IPS-15b (cell line): Measurements from ENCODE around the gene CPM.

ENCODE experiments used
- H3K27me3 ChIP-seq: one replicate; pipeline ENCODE4 v1.6.1; 2013; ENCODE audit warnings: low read length; ENCODE audit not compliant: control insufficient read depth, insufficient read depth
- H3K36me3 ChIP-seq: one replicate; pipeline ENCODE4 v1.6.1; 2013; ENCODE audit warnings: low read length; ENCODE audit not compliant: control insufficient read depth, insufficient read depth
- H3K4me1 ChIP-seq: one replicate; pipeline ENCODE4 v1.6.1; 2013; ENCODE audit warnings: mild to moderate bottlenecking, low read length; ENCODE audit not compliant: control insufficient read depth, insufficient read depth
- H3K4me3 ChIP-seq: one replicate; pipeline ENCODE4 v1.5.1; 2013; ENCODE audit warnings: low read depth, low read length
- H3K9ac ChIP-seq: one replicate; pipeline ENCODE4 v1.6.1; 2013; ENCODE audit warnings: low read depth, mild to moderate bottlenecking, low read length
- H3K9me3 ChIP-seq: one replicate; pipeline ENCODE4 v1.6.1; 2013; ENCODE audit warnings: mild to moderate bottlenecking, low read length; ENCODE audit not compliant: control insufficient read depth, insufficient read depth

Gene CPM

DNA sequence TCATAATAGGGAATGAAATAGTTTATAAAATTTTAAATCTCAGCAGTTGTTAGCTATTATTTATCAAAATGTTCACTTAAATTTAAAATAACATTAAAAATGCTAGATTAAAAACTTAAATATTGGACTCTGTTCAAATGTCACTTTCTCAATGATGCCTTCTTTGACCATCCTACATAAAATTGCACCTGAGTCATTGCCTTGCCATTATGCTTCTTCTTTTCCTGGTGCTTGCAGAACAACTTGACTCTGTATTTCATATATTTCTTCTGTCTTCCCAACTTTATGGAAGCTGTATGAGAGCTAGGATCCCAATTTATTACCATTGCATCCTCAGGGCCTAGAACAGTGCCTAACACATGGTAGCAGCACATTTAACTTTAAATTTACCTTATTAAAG is 37.3 kb upstream of the CPM start:
- Histone ChIP-seq H3K27me3 (no peaks in the 10 kb centered on the region), H3K9me3 (no peaks in the 10 kb centered on the region), H3K36me3 (no peaks in the 10 kb centered on the region), H3K4me1 (no peaks in the 10 kb centered on the region), H3K4me3 (no peak overlapping the region), H3K9ac (no peak overlapping the region)

DNA sequence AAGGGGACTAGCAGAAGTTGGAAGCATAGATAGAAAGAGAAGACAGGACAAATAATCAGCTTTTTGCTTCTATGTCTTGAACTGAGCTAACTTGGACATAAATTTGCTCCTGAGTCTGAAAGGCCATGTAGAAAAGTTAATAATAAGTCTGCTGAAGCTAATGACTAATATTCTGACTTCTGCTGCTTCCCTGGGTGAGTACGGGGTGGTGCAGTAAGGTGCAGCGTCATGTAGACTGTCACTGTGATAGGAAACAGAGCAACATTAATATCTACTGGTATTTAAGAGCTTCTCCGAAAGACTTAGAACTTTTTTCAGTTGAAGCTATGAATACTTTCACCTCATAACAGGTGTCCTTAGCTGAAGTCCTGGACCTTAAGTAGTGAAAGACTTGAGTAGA is 34.1 kb upstream of the CPM start:
- no peaks in the 10 kb centered on the region for H3K4me1 ChIP-seq
- H3K9ac ChIP-seq: no peak overlapping the region
- H3K9me3 ChIP-seq: no peaks in the 10 kb centered on the region
- H3K4me3 ChIP-seq: no peak overlapping the region
- no peaks in the 10 kb centered on the region for H3K27me3 ChIP-seq
- no peaks in the 10 kb centered on the region for H3K36me3 ChIP-seq

DNA sequence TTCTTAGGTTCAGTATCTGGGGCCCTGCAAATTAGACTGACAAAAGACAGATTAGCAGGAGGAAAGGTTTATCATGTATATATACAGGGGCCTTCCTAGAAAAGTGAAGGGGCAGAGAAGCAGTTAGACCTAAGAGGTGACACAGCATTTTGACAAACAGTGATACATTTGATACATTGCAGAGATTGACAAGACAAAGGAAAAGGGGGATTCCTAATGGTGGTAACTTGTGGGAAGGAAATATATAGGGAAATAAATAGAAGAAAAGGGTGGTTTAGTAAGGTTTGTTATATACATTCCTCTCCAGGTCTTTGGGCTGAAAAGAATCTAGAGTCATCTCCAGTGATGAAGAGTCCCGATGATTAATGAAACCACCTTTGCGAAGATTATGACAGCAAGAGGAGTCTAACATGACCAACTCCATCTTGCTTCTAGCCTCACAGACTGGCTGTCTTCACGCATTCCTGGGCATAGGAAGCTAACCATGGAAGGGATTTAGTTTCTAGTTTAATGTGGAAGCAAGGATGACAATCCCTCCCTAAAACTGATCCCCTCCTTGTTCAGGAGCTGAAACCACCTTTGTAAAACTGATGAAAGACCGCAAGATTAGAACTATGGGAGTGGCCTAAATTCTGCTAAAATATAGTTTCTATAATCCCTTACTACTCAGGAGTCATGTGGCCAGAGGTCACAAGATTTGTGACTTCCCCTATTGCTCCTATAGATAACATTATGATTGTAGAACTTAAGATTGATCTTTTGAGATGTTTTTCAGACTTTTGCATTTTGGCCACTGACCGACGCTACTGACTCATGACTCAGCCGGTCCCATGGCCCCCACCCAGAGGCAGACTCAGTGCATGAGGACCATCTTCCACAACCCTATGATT is 31.1 kb upstream of the CPM start:
- H3K4me1 ChIP-seq: no peaks in the 10 kb centered on the region
- H3K4me3 ChIP-seq: no peak overlapping the region
- no peak overlapping the region for H3K9ac ChIP-seq
- H3K9me3 ChIP-seq: no peaks in the 10 kb centered on the region
- no peaks in the 10 kb centered on the region for H3K27me3 ChIP-seq
- no peaks in the 10 kb centered on the region for H3K36me3 ChIP-seq

DNA sequence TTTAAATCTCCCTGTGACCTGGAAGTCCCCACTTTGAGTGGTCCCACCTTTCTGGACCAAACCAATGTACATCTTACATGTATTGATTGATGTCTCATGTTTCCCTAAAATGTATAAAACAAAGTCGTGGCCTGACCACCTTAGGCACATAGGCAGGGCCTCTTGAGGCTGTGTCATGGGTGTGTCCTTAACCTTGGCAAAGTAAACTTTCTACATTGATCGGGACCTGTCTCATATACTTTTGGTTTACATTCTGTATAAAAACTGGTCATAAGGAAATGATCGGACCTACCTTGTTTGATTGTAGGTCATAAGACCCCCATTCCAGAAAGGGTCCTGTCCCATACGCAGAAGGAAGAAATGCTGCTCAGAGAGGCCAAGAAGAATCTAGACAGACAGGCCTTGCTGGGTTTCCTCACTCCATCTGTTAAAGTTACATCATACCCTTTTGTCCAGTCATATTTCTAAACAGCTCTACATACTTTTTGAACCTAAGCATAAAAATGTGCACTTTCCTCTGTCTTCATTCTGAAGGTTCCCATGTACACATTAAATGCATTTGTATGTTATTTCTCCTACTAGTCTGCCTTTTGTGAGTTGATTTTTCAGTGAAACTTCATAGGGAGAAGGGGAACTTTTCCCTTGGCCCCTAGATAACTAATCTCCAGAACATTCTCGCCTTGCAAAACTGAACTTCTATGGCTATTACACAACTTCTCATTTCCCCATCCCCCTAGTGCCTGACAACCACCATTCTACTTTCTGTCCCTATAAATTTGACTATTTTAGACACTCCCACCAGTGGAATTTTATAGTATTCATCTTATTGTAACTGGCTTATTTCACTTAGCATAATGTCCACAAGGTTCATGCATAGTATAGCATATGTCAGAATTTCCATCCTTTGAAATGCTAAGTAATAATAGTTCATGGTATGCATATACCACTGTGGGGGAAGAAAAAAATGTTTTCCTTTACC is 30.2 kb upstream of the CPM start:
- Histone ChIP-seq H3K36me3 (no peaks in the 10 kb centered on the region), H3K27me3 (no peaks in the 10 kb centered on the region), H3K9ac (no peak overlapping the region), H3K4me1 (no peaks in the 10 kb centered on the region), H3K4me3 (no peak overlapping the region), H3K9me3 (no peaks in the 10 kb centered on the region)

DNA sequence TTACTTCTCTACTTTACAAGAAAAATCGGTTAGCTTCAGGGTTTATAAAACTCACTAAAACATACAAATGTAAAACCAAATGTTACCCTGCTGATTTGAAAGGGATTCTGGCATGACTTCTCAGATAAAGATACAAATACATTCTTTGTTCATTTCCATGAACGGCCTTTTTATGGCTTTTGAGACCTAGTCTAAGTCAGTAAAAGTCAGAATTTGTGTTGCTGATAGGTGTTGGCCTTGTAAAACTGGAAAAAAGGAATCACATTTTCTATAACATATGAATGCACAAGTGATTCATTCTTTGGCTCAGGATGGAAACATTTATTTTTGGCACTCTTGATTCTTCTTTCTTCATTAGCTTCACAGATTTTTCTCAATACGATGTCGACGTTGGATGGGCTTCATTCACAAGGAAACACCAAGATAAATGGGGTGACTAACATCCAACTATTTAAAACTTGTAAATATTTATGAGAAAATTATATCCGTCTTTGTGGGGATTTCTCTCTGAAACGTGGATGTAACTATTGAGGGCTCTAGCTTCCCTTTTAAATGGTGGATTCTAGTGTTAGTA is 27.0 kb upstream of the CPM start:
- H3K4me3 ChIP-seq: no peak overlapping the region
- no peaks in the 10 kb centered on the region for H3K27me3 ChIP-seq
- peaks cover 9% of the 10 kb centered on the region for H3K9me3 ChIP-seq
- H3K9ac ChIP-seq: no peak overlapping the region
- H3K4me1 ChIP-seq: no peaks in the 10 kb centered on the region
- H3K36me3 ChIP-seq: peaks cover 2% of the 10 kb centered on the region

DNA sequence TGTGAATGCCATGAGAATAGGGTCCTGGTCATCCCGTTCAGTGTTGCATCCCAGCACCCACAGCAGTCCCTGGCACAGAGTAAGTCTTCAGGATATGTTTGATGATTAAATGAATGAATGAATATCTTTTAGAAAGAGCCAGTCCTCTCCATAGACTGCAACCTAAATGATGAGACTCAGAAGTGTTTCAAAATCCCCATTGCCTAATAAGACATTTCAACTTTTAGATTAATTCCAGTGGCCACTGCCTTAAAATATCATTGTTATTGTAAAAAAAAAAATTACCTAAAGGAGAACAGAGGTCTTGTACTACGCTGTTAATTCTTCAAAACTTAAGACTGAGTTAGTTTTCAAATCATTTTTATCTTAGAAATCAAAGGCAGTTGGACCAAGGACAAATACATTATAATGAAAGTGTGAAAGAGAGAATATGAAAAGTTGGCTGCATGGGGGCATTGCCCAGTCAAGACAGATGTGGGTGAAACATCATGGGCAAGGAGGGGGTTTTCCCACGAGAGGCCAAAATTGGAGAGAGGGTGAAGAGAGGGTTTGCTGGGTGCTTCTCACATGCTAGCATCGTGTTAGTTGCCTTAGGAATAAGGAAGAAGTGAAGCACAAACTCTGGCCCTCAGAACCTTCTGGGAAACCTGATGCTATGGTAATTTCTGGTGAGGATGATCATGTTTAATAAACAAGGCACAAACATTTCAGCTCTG is 26.3 kb upstream of the CPM start:
- H3K9me3 ChIP-seq: peaks cover 9% of the 10 kb centered on the region
- H3K4me1 ChIP-seq: no peaks in the 10 kb centered on the region
- no peaks in the 10 kb centered on the region for H3K27me3 ChIP-seq
- H3K36me3 ChIP-seq: peaks cover 2% of the 10 kb centered on the region
- H3K4me3 ChIP-seq: no peak overlapping the region
- H3K9ac ChIP-seq: no peak overlapping the region

DNA sequence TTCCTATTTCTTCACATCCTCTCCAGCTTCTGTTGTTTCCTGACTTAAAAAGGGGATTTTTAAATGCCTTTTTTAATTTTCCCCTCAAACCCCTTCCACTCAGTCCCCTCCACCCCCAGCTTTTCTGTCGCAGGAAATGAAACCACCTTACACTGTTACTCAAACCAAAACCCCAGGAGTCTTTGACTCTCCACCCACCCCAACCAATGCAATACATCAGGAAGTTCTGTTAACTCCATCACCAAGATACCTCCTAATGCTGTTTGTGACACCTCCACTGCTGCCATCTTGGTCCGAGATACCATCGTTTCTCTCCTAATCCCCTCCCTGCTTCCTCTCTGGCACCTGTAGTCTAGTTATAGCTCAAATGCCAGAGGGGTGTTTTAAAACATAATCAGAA is 25.4 kb upstream of the CPM start:
- Histone ChIP-seq H3K9me3 (peaks cover 9% of the 10 kb centered on the region), H3K4me1 (no peaks in the 10 kb centered on the region), H3K27me3 (no peaks in the 10 kb centered on the region), H3K36me3 (peaks cover 2% of the 10 kb centered on the region), H3K4me3 (no peak overlapping the region), H3K9ac (no peak overlapping the region)

DNA sequence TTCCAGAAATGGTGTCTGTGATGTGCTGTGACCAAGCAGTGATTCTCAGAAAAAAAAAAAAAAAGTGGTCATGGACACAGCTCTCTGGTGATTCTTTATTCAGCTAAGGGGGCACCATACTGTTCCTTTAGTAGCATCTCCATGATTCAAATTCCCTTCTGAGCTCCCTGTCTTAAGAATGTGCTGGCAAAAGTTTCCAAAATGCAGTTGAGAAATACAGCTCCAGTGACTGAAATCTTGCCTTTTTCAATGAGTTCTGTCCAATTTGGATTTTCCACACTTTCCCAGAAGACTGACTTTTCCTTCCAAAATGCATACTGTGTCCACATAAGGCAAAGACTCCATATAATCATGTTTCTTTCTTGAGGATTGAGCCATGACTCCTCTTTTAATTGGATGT is 24.3 kb upstream of the CPM start:
- no peaks in the 10 kb centered on the region for H3K4me1 ChIP-seq
- peaks cover 9% of the 10 kb centered on the region for H3K9me3 ChIP-seq
- no peak overlapping the region for H3K9ac ChIP-seq
- no peak overlapping the region for H3K4me3 ChIP-seq
- no peaks in the 10 kb centered on the region for H3K27me3 ChIP-seq
- peaks cover 2% of the 10 kb centered on the region for H3K36me3 ChIP-seq

DNA sequence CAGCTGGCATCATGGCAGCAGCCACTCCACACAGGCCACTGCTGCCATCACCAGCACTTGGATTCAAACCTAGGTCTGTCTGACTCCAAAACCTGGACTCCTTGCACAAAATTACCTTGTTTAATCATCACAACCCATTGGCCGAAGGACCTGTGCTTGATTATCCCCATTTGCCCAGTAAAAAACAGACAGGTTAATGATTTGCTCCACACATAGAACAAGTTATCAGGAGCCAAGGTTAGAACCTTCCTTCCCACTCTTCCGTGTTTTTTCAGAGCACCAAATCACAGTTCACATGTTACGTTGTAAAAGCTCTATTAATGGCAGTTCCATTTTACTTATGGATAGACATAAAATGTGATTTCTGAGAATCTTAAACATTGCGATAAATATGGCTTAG is 23.5 kb upstream of the CPM start:
- Histone ChIP-seq H3K36me3 (peaks cover 2% of the 10 kb centered on the region), H3K4me1 (no peaks in the 10 kb centered on the region), H3K9ac (no peak overlapping the region), H3K27me3 (no peaks in the 10 kb centered on the region), H3K4me3 (no peak overlapping the region), H3K9me3 (peaks cover 9% of the 10 kb centered on the region)

DNA sequence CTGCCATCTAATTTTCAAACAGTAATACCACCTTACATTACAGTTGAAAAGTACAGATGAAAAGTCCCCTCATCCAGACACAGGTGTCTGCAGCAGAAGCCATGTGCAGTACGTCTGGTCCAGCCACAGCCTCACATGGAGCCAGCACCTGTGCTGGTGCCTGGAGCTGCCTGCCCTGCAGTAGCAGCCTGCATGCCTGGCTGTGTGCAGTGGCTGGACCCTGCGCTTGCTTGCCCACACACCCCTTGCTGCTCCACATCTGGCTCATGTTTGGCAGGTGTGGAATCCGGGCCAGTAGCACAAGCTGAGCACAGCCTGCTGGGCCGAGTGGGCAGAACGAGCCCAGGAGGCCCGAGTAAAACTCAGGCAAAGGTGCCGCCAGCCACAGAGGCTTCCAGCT is 21.8 kb upstream of the CPM start:
- Histone ChIP-seq H3K9ac (no peak overlapping the region), H3K4me3 (no peak overlapping the region), H3K9me3 (peaks cover 9% of the 10 kb centered on the region), H3K36me3 (peaks cover 2% of the 10 kb centered on the region), H3K4me1 (no peaks in the 10 kb centered on the region), H3K27me3 (no peaks in the 10 kb centered on the region)

DNA sequence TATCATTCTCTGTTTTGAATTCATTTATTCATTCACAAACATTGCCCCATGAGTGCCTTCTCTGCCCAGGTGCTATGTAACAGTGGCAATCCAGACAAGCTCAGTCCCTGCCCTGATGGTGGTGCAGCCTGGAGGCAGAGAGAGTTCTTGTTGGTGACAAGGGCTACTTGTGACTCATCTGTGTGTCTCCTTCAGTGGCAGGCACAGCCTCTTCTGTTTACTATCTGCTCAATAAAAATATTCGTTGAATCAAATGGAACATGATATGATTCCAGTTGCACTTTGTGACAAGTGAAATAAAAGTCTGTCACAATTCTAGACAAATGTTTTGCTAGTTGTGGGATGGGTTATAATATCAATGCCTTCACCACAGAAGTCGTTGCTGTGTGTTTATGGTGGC is 20.6 kb upstream of the CPM start:
- Histone ChIP-seq H3K9me3 (peaks cover 9% of the 10 kb centered on the region), H3K4me1 (no peaks in the 10 kb centered on the region), H3K27me3 (no peaks in the 10 kb centered on the region), H3K4me3 (no peak overlapping the region), H3K9ac (no peak overlapping the region), H3K36me3 (peaks cover 2% of the 10 kb centered on the region)
